Thoracic aorta (tissue), 2 donors: ENCODE results near the gene SMPD3. TPM values are rescaled to one million over a fixed set of nuclear protein-coding genes. Genes with fewer than 3 reads are reported as not detected.

Experiments
- ATAC-seq: fragments of 150-250 bp; one replicate; pipeline ENCODE4 v1.8.0; 2017; ENCODE audit warnings: low read depth; ENCODE audit not compliant: insufficient number of reproducible peaks, low FRiP score
- DNase-seq: peaks from one replicate; pipeline ENCODE4 v3.0.0-alpha.2; 2020; ENCODE audit warnings: low spot score
- H3K27ac ChIP-seq, 2 donors: fragments of 200-600 bp; sonication (generic); 1 replicate in 1 of 2; 2 replicates in 1 of 2; pipeline ENCODE4 v1.5.1; 2016; ENCODE audit warnings: mild to moderate bottlenecking in 2 of 2, moderate library complexity in 2 of 2
- H3K27me3 ChIP-seq: fragments of 200-600 bp; sonication (generic); replicated peaks from 2 replicates; pipeline ENCODE4 v1.6.0; 2016; ENCODE audit warnings: mild to moderate bottlenecking; ENCODE audit not compliant: insufficient read depth
- H3K36me3 ChIP-seq: fragments of 200-600 bp; sonication (generic); one replicate; pipeline ENCODE4 v1.5.1; 2016
- H3K4me1 ChIP-seq, 2 donors: fragments of 200-600 bp; sonication (generic); 1 replicate in 1 of 2; 2 replicates in 1 of 2; pipeline versions ENCODE4 v1.5.1 to v1.6.0; 2016; ENCODE audit warnings: low read depth in 2 of 2, mild to moderate bottlenecking in 1 of 2; ENCODE audit not compliant: control insufficient read depth in 1 of 2
- H3K4me3 ChIP-seq: fragments of 200-600 bp; sonication (generic); 2 replicates; pipeline ENCODE4 v1.5.1; 2016; ENCODE audit warnings: mild to moderate bottlenecking
- H3K9me3 ChIP-seq: fragments of 200-600 bp; sonication (generic); 2 replicates; pipeline ENCODE4 v1.5.1; 2016
- total RNA-seq, 2 donors: library from RNA; depleted of rRNA; stranded (reverse); fragments of >200 nt; gene quantifications; one replicate each; pipeline versions ENCODE4 v1.1.0 to v1.2.3, GENCODE V29; 2016
- TF ChIP-seq, protein P1 (sequence below): fragments of 200-600 bp; sonication (generic); IDR thresholded peaks from one replicate; pipeline ENCODE4 v1.5.1; 2019; ENCODE audit warnings: antibody characterized with exemption

Gene SMPD3
- total RNA-seq, 2 donors from 2014 or later = 0.41 to 6.5 TPM

DNA sequence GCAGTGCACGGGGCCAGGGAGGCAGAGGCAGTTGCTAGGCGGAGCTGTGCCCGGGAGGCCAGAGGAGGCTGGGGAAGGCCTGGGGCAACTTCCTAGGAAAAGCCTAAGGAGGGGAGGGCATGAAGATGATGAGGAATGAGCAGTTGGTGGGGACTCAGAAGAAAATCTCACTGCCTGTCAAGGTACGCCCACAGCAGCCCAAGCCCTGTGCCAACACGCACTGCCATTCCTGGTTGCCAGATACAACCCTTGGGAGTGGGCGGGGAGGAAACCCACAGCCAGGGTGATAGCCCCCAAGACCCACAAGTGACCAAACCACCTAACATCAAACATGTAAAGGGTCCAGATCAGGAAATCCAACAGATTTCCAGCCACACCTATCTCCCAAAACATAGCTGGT, 36.2 kb downstream of the SMPD3 start:
- Histone ChIP-seq H3K27ac (no peak overlapping the region), H3K4me3 (no peak overlapping the region), H3K27me3 (no peaks in the 10 kb centered on the region), H3K9me3 (no peaks in the 10 kb centered on the region), H3K4me1 (no peaks in the 10 kb centered on the region), H3K36me3 (no peaks in the 10 kb centered on the region)
- TF ChIP-seq, protein P1, sequence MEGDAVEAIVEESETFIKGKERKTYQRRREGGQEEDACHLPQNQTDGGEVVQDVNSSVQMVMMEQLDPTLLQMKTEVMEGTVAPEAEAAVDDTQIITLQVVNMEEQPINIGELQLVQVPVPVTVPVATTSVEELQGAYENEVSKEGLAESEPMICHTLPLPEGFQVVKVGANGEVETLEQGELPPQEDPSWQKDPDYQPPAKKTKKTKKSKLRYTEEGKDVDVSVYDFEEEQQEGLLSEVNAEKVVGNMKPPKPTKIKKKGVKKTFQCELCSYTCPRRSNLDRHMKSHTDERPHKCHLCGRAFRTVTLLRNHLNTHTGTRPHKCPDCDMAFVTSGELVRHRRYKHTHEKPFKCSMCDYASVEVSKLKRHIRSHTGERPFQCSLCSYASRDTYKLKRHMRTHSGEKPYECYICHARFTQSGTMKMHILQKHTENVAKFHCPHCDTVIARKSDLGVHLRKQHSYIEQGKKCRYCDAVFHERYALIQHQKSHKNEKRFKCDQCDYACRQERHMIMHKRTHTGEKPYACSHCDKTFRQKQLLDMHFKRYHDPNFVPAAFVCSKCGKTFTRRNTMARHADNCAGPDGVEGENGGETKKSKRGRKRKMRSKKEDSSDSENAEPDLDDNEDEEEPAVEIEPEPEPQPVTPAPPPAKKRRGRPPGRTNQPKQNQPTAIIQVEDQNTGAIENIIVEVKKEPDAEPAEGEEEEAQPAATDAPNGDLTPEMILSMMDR = no peak
- ATAC-seq = no peak
- no peak for DNase-seq

DNA sequence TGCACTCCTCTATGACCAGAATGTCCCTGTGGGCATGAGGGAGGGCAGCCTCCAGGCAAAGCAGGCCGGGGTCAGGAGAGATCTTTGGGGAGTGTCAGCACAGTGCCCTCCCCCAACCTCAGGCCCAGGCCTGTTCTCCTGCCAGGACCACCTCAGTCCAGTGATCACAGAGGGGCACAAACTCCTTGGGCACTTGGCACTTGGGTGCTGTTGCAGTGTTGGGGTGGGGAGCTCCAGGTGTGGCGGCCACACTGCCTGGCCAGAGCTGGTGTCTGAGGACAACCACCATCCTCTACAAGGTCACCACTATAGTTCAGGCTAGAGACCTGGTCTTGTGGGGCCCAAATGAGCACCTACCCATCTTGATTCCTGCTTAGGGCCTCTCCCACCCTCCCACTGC, 37.2 kb downstream of the SMPD3 start:
- DNase-seq = no peak

GRCh38 chr16:68408967-68409366, 39.3 kb downstream of the SMPD3 start:
- no peaks in the 10 kb centered on the region for H3K9me3 ChIP-seq
- TF ChIP-seq, protein P1 = no peak
- H3K27ac ChIP-seq = no peak overlapping the region
- H3K36me3 ChIP-seq = no peaks in the 10 kb centered on the region
- H3K4me1 ChIP-seq = no peaks in the 10 kb centered on the region
- H3K4me3 ChIP-seq = no peak overlapping the region
- no peak for DNase-seq
- ATAC-seq = no peak
- H3K27me3 ChIP-seq = no peaks in the 10 kb centered on the region

More for the DNA sequence above, 37.2 kb downstream of the SMPD3 start:
- Histone ChIP-seq H3K4me1 (no peaks in the 10 kb centered on the region), H3K36me3 (no peaks in the 10 kb centered on the region), H3K9me3 (no peaks in the 10 kb centered on the region), H3K4me3 (no peak overlapping the region), H3K27ac (no peak overlapping the region), H3K27me3 (no peaks in the 10 kb centered on the region)
- ATAC-seq = no peak
- TF ChIP-seq, protein P1 = no peak

- Histone ChIP-seq H3K27me3 (no peaks in the 10 kb centered on the region), H3K27ac (no peak overlapping the region), H3K4me1 (no peaks in the 10 kb centered on the region), H3K36me3 (no peaks in the 10 kb centered on the region), H3K9me3 (no peaks in the 10 kb centered on the region), H3K4me3 (no peak overlapping the region)
- TF ChIP-seq, protein P1 = no peak
- no peak for ATAC-seq
- DNase-seq = no peak
Observed at GRCh38 chr16:68408428-68408827, 39.9 kb downstream of the SMPD3 start.

- ATAC-seq (no peak), DNase-seq (no peak)
- TF ChIP-seq, protein P1 = no peak
- Histone ChIP-seq H3K27ac (no peak overlapping the region), H3K36me3 (no peaks in the 10 kb centered on the region), H3K9me3 (no peaks in the 10 kb centered on the region), H3K27me3 (no peaks in the 10 kb centered on the region), H3K4me1 (no peaks in the 10 kb centered on the region), H3K4me3 (no peak overlapping the region)
Observed at GRCh38 chr16:68406458-68407152, 41.7 kb downstream of the SMPD3 start.
